ENCODE data around the gene FBXO30. TPM values are rescaled to one million over a fixed set of nuclear protein-coding genes. Genes with fewer than 3 reads are reported as not detected.

Gene FBXO30
- total RNA-seq, 2 donors from 2014 or later = 8.0 to 20.5 TPM

- H3K27me3 ChIP-seq (replicated peaks; ENCODE audit: insufficient read depth) = no peaks in the 10 kb centered on the region
- TF ChIP-seq CTCF (IDR thresholded peaks at IDR 0.05) = no peak
- ATAC-seq (ENCODE audit: insufficient number of reproducible peaks, low FRiP score, low read depth) = no peak
Observed at GRCh38 chr6:145787688-145788087, 26.9 kb downstream of the FBXO30 start.

GRCh38 chr6:145784683-145785082, 29.9 kb downstream of the FBXO30 start:
- Histone ChIP-seq H3K4me1 (ENCODE audit: control insufficient read depth in 1 of 2, low read depth in 2 of 2) (no peaks in the 10 kb centered on the region), H3K27ac (no peak overlapping the region), H3K9me3 (no peaks in the 10 kb centered on the region), H3K36me3 (no peaks in the 10 kb centered on the region), H3K27me3 (replicated peaks; ENCODE audit: insufficient read depth) (no peaks in the 10 kb centered on the region), H3K4me3 (no peak overlapping the region)
- no peak for TF ChIP-seq CTCF (IDR thresholded peaks at IDR 0.05)
- no peak for ATAC-seq (ENCODE audit: insufficient number of reproducible peaks, low FRiP score, low read depth)
- DNase-seq (ENCODE audit: low spot score) = no peak

More at GRCh38 chr6:145787688-145788087, 26.9 kb downstream of the FBXO30 start:
- Histone ChIP-seq H3K27ac (no peak overlapping the region), H3K36me3 (no peaks in the 10 kb centered on the region), H3K9me3 (no peaks in the 10 kb centered on the region), H3K4me3 (no peak overlapping the region), H3K4me1 (ENCODE audit: control insufficient read depth in 1 of 2, low read depth in 2 of 2) (no peaks in the 10 kb centered on the region)
- DNase-seq (ENCODE audit: low spot score) = no peak

GRCh38 chr6:145783796-145784195, 30.8 kb downstream of the FBXO30 start:
- Histone ChIP-seq H3K36me3 (no peaks in the 10 kb centered on the region), H3K4me1 (ENCODE audit: control insufficient read depth in 1 of 2, low read depth in 2 of 2) (no peaks in the 10 kb centered on the region), H3K4me3 (no peak overlapping the region), H3K9me3 (no peaks in the 10 kb centered on the region), H3K27ac (no peak overlapping the region), H3K27me3 (replicated peaks; ENCODE audit: insufficient read depth) (no peaks in the 10 kb centered on the region)
- TF ChIP-seq CTCF (IDR thresholded peaks at IDR 0.05) = no peak
- DNase-seq (ENCODE audit: low spot score) = no peak
- ATAC-seq (ENCODE audit: insufficient number of reproducible peaks, low FRiP score, low read depth) = no peak

GRCh38 chr6:145772846-145773245, 41.7 kb downstream of the FBXO30 start:
- Histone ChIP-seq H3K27me3 (replicated peaks; ENCODE audit: insufficient read depth) (no peaks in the 10 kb centered on the region), H3K36me3 (no peaks in the 10 kb centered on the region), H3K4me1 (ENCODE audit: control insufficient read depth in 1 of 2, low read depth in 2 of 2) (no peaks in the 10 kb centered on the region), H3K9me3 (peaks cover 7% of the 10 kb centered on the region), H3K27ac (no peak overlapping the region), H3K4me3 (no peak overlapping the region)
- ATAC-seq (ENCODE audit: insufficient number of reproducible peaks, low FRiP score, low read depth) (no peak), DNase-seq (ENCODE audit: low spot score) (no peak)
- TF ChIP-seq CTCF (IDR thresholded peaks at IDR 0.05) = no peak

- no peak for TF ChIP-seq CTCF (IDR thresholded peaks at IDR 0.05)
- ATAC-seq (ENCODE audit: insufficient number of reproducible peaks, low FRiP score, low read depth) (no peak), DNase-seq (ENCODE audit: low spot score) (no peak)
- no peaks in the 10 kb centered on the region for H3K27me3 ChIP-seq (replicated peaks; ENCODE audit: insufficient read depth)
- no peaks in the 10 kb centered on the region for H3K4me1 ChIP-seq (ENCODE audit: control insufficient read depth in 1 of 2, low read depth in 2 of 2)
- H3K9me3 ChIP-seq = no peaks in the 10 kb centered on the region
- no peaks in the 10 kb centered on the region for H3K36me3 ChIP-seq
- no peak overlapping the region for H3K27ac ChIP-seq
- H3K4me3 ChIP-seq = no peak overlapping the region
Observed at GRCh38 chr6:145765449-145765848, 49.1 kb downstream of the FBXO30 start.

All from thoracic aorta (tissue), 2 donors.